Measurements from ENCODE around the gene NT5DC2.
A peak's percentile ranks its signal among the peaks of the same experiment; 100 is the strongest.
"Not testable (repeated sequence)": the region's sequence is repeated elsewhere in the genome, so short reads cannot be mapped to it uniquely, and the experiment has no call there.

Gene NT5DC2

GRCh38 chr3:52537726-52538421, 4.2 kb upstream of the NT5DC2 start:
- no peak for DNase-seq (ENCODE audit: low read depth in 2 of 3, low spot score in 2 of 3)

DNA sequence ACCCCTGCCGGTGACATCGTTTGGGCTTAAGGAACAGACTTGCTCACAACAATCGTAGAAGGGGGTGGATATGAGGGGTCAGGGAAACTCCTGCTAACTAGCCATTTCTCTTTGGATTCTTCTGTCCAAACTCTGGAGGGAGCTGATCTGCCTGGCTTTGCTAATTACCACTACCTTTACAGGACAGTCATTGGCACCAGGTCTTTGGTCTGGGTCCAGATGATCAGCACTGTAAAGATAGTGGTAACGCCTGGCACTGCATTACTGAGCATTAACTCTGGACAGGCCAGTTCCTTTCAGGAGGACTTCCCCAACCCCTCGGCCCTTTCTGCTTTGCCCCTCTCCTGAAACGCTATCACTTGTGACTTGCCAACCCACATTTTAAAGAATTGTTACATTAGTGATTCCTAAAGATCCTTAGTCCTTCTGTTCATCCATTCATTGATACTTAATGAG, 3.5 kb upstream of the NT5DC2 start:
- no peak for DNase-seq (ENCODE audit: low read depth in 2 of 3, low spot score in 2 of 3)

- DNase-seq (ENCODE audit: low read depth in 2 of 3, low spot score in 2 of 3): peak; percentile 85 to 97 (median 90)
Observed at GRCh38 chr3:52536369-52537164, 2.9 kb upstream of the NT5DC2 start, which contains the start of gene UQCC5. UQCC5 (plus strand) TSS chr3:52536605; CDS start chr3:52536756, 151 bp downstream.

DNA sequence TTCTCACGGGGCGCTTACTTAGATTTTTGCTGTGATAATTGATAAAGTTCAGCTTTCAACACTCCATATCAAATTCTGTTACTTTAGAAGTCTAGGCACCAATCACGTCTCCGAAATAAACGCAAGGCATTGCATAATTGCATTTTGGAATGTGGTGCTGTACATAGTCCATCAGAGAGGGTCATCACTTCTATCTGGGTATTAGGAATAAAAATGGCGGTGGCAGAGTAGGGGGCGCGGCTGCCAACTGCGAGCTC, 2.4 kb upstream of the NT5DC2 start:
- DNase-seq (ENCODE audit: low read depth in 2 of 3, low spot score in 2 of 3): no peak

DNA sequence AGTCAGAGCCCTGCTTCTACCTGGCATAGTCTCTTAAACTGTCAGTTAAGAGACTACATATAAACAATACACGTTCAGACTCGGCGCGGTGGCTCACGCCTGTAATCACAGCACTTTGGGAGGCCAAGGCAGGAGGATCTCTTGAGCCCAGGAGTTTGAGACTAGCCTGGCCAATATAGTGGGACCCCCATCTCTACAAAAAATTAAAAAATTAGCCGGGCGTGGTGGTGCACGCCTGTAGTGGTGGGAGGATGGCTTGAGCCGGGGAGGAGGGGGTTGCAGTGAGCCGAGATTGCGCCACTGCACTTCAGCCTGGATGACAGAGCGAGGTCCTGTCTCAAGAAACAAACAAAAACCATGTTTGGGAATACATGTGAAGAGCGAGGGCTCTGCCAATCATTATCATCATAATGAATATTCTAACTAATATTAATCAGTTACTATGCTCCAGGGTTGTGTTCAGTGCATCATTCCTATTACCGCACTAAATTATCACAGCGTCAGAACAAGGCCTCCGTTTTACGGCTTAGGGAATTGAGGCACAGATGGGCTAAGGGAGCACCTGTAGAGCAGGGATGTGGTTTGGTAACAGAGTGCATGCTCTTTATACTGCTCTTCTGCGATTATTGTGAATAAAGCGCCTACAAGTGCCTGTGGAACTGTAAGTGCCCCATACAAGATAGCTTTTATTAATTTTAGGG, 1.9 kb upstream of the NT5DC2 start:
- DNase-seq (ENCODE audit: low read depth in 2 of 3, low spot score in 2 of 3): no peak

GRCh38 chr3:52534281-52535183, 875 bp upstream of the NT5DC2 start:
- DNase-seq (ENCODE audit: low read depth in 2 of 3, low spot score in 2 of 3): no peak

GRCh38 chr3:52532838-52533622, 627 bp downstream of the NT5DC2 start:
- DNase-seq (ENCODE audit: low read depth in 2 of 3, low spot score in 2 of 3): peak in 1 of 3 experiments; percentile 17

GRCh38 chr3:52532517-52532837, 1.2 kb downstream of the NT5DC2 start:
- DNase-seq (ENCODE audit: low read depth in 2 of 3, low spot score in 2 of 3): no peak

DNA sequence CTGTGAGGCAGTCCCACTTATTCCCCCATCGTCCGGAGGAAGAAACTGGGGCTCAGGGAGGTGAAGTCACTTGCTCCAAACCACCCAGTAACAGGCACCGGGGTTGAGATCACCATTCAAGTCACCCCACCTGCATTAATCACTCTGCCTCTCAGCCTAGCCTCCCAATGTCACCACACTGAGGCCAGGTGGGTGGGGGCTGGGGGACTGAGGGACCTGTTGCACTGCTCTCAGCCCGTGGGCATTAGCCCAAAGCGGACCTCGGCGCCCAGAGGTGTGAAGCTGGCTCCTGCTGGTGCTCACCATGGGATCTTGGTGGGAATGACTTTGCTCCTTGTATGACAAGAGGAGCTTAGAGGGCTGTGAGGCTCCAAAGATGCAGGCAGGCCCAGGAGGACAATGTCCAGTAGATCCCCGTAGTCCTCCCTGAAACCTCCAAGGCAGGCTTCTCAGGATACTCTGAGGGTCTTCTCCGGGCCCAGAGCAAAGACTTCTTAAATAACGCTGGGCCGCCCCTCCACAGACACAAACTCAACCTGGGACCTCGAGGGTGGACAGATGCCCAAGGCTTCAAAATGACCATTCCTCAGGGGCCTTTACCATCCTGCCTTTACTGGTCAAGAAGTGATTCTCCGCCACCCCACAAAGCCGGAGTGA, 1.7 kb downstream of the NT5DC2 start:
- DNase-seq (ENCODE audit: low read depth in 2 of 3, low spot score in 2 of 3): no peak

DNA sequence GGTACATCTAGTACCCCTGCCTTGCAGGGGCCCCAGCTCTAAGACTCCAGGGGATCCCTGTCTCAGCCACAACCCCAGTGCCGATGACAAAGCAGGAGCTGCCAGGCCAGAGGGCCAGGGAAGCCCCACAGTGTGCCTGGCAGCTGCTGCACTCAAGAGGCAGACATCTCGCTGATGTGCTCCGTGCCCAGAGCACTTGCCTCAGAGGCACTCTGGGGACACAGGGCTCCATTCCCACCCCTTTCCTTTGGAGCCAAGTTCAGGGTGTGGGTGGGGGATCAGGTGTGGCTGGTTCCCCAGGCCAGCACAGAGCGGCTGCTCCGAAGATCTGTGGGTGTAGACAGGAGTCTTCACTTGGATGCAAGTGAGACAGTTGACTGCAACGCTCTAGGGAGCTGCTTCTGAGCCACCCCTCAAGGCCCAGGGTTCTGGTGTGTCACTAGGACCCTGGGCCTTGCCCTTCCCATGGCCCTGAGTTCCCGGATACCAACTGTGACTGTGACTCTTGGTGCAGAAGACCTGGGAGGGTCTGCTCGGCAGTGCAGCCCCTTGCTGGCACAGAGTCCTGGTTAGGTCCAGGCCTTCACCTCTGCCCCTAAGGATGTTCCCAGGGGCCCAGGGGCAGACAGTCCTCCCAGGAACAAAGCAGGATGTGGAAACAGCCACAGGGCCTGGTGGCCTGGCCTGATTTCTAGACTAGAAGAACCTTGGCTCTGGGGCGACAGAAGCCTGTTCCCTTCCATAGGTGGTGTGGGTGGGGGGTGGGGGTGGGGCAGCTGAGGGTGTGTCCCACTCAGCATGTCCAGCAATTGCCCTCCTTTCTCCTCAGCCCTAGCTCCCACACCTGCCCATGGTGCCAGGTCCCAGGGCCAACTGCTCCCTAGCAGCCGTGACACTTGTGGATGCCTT, 2.5 kb downstream of the NT5DC2 start:
- no peak for DNase-seq (ENCODE audit: low read depth in 2 of 3, low spot score in 2 of 3)

- DNase-seq (ENCODE audit: low read depth in 2 of 3, low spot score in 2 of 3): no peak
Observed at GRCh38 chr3:52529376-52530333, 4.0 kb downstream of the NT5DC2 start.

- DNase-seq (ENCODE audit: low read depth in 2 of 3, low spot score in 2 of 3): no peak
Observed at GRCh38 chr3:52528586-52529375, 4.9 kb downstream of the NT5DC2 start.

GRCh38 chr3:52527732-52528585, 5.7 kb downstream of the NT5DC2 start:
- DNase-seq (ENCODE audit: low read depth in 2 of 3, low spot score in 2 of 3): no peak

DNA sequence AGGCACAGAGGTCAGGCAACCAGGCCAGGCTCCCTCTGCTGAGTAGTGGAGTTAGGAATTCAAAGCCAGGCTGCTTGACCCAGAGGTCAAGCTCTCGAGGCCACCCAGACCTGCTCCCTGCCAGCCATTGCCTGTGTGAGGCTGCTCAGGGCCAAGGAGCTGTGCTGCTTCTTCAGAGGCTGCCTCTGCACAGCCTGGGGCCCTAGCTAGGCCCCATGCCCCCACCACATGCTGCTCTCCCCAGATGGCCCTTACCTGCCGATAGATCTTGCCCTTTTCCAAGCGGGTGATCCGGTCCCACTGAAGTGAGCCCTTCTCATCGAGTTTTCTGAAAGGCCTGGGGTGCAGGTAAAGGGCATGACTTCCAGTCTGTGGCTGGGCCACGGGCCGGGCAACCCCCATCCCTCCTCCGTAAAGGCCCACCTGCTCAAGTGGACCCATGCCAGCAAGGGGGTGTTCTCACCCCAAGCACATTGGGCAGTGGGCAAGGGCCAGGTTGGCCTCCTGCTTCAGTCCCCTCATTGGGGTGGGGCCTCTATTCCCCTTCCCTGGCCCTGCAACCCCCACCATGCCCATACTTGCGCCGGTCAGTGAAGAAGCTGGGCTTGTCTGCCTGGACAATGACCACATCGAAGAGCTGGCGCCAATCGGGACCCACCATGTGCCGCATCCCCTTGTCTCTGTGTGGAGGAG, 6.5 kb downstream of the NT5DC2 start:
- DNase-seq (ENCODE audit: low read depth in 2 of 3, low spot score in 2 of 3): no peak

DNA sequence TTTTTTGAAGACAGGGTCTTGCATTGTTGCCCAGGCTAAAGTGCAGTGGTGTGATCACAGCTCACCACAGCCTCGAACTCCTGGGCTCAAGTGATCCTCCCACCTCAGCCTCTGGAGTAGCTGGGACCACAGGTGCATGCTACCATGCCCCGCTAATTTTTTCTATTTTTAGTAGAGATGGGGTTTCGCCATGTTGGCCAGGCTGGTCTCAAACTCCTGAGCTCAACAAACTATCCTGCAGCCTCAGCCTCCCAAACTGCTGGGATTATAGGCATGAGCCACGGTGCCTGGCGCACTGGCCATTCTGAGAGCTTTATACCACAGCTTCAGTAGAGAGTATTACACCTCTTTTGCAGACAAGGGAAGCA, 7.0 kb downstream of the NT5DC2 start:
- not testable (repeated sequence) for DNase-seq (ENCODE audit: low read depth in 2 of 3, low spot score in 2 of 3)

Data from activated CD8-positive, alpha-beta memory T cell treated with anti-CD3 and anti-CD28 coated beads for 48 hours (primary cell).